Measurements from ENCODE around the gene RACGAP1.

GRCh38 chr12:50065726-50066310, 40.5 kb upstream of the RACGAP1 start:
- TF ChIP-seq CTCF (IDR thresholded peaks at IDR 0.05) (no peak), POLR2A (IDR thresholded peaks at IDR 0.05) (no peak)
